SK-N-SH treated with all-trans-retinoic acid at 6 μM for 48 hours (cell line): Measurements from ENCODE around the gene PSME4.

Experiments
- ATAC-seq: fragments of 200-7000 bp; cut with Tn5 transposase; 3 replicates; pipeline ENCODE4 v1.9.1; 2020; ENCODE audit warnings: mild to moderate bottlenecking, moderate library complexity
- ARNTL ChIP-seq: fragments of 450-650 bp; formaldehyde crosslinking; IDR thresholded peaks from 2 replicates; pipeline ENCODE4 v1.5.0; 2020; ENCODE audit warnings: low read depth, mild to moderate bottlenecking, moderate library complexity, borderline replicate concordance
- BACH2 ChIP-seq: fragments of 250-450 bp; sonication (Bioruptor Pico); IDR thresholded peaks from 2 replicates; pipeline ENCODE4 v1.9.0; 2021; ENCODE audit warnings: mild to moderate bottlenecking, borderline replicate concordance
- CSDC2 ChIP-seq: fragments of 250-450 bp; sonication (Bioruptor Pico); IDR thresholded peaks from 2 replicates; pipeline ENCODE4 v1.5.0; 2020; ENCODE audit warnings: mild to moderate bottlenecking, moderate library complexity
- ESRRG ChIP-seq: fragments of 250-450 bp; sonication (Bioruptor Pico); IDR thresholded peaks from 2 replicates; pipeline ENCODE4 v1.6.1; 2021; ENCODE audit warnings: mild to moderate bottlenecking
- GLIS3 ChIP-seq: fragments of 250-450 bp; sonication (Bioruptor Pico); IDR thresholded peaks from 2 replicates; pipeline ENCODE4 v1.5.0; 2020; ENCODE audit warnings: mild to moderate bottlenecking, moderate library complexity
- ISL1 ChIP-seq: fragments of 250-450 bp; sonication (Bioruptor Pico); IDR thresholded peaks from 2 replicates; pipeline ENCODE4 v2.1.2; 2022; ENCODE audit warnings: mild to moderate bottlenecking, moderate library complexity
- OSR1 ChIP-seq: fragments of 250-450 bp; sonication (Bioruptor Pico); IDR thresholded peaks from 2 replicates; pipeline ENCODE4 v1.8.0; 2022; ENCODE audit warnings: moderate library complexity, mild to moderate bottlenecking, inconsistent platforms
- PATZ1 ChIP-seq: fragments of 250-450 bp; sonication (Bioruptor Pico); IDR thresholded peaks from 2 replicates; pipeline ENCODE4 v1.8.0; 2020; ENCODE audit warnings: mild to moderate bottlenecking, moderate library complexity, borderline replicate concordance
- POU6F1 ChIP-seq: fragments of 250-450 bp; sonication (Bioruptor Pico); IDR thresholded peaks from 2 replicates; pipeline ENCODE4 v1.8.0; 2021; ENCODE audit warnings: low read depth, mild to moderate bottlenecking, moderate library complexity, borderline replicate concordance
- PPARA ChIP-seq: fragments of 250-450 bp; sonication (Bioruptor Pico); IDR thresholded peaks from 2 replicates; pipeline ENCODE4 v1.5.0; 2020; ENCODE audit warnings: mild to moderate bottlenecking, borderline replicate concordance
- RARB ChIP-seq: fragments of 250-450 bp; sonication (Bioruptor Pico); IDR thresholded peaks from 2 replicates; pipeline ENCODE4 v1.8.0; 2021; ENCODE audit warnings: mild to moderate bottlenecking, moderate library complexity
- SNAI2 ChIP-seq: fragments of 250-450 bp; sonication (Bioruptor Pico); IDR thresholded peaks from 2 replicates; pipeline ENCODE4 v1.5.0; 2020; ENCODE audit warnings: mild to moderate bottlenecking, moderate library complexity
- TCF4 ChIP-seq: fragments of 250-450 bp; sonication (Bioruptor Pico); IDR thresholded peaks from 2 replicates; pipeline ENCODE4 v1.8.0; 2021; ENCODE audit warnings: mild to moderate bottlenecking, moderate library complexity, borderline replicate concordance
- TOX ChIP-seq: fragments of 250-450 bp; sonication (Bioruptor Pico); IDR thresholded peaks from 2 replicates; pipeline ENCODE4 v1.8.0; 2021; ENCODE audit warnings: mild to moderate bottlenecking, moderate library complexity, borderline replicate concordance
- TSHZ2 ChIP-seq: fragments of 250-450 bp; sonication (Bioruptor Pico); IDR thresholded peaks from 2 replicates; pipeline ENCODE4 v1.5.0; 2020; ENCODE audit warnings: mild to moderate bottlenecking, moderate library complexity
- ZC3H10 ChIP-seq: fragments of 250-450 bp; sonication (Bioruptor Pico); IDR thresholded peaks from 2 replicates; pipeline ENCODE4 v1.5.1; 2021; ENCODE audit warnings: mild to moderate bottlenecking, moderate library complexity
- ZFP3 ChIP-seq: fragments of 250-450 bp; sonication (Bioruptor Pico); IDR thresholded peaks from 2 replicates; pipeline ENCODE4 v1.5.0; 2020; ENCODE audit warnings: mild to moderate bottlenecking, moderate library complexity
- ZFP30 ChIP-seq: fragments of 450-650 bp; formaldehyde crosslinking; IDR thresholded peaks from 2 replicates; pipeline ENCODE4 v1.5.0; 2022; ENCODE audit warnings: mild to moderate bottlenecking, moderate library complexity
- ZNF565 ChIP-seq: fragments of 450-650 bp; formaldehyde crosslinking; conservative IDR thresholded peaks from 2 replicates; pipeline ENCODE4 v1.5.0; 2020; ENCODE audit warnings: low read depth, mild to moderate bottlenecking, moderate library complexity
- ZNF8 ChIP-seq: fragments of 450-650 bp; formaldehyde crosslinking; IDR thresholded peaks from 2 replicates; pipeline ENCODE4 v1.5.0; 2020; ENCODE audit warnings: mild to moderate bottlenecking, moderate library complexity
- TF ChIP-seq, protein P1 (sequence below): fragments of 250-450 bp; sonication (Bioruptor Pico); IDR thresholded peaks from 2 replicates; pipeline ENCODE4 v1.5.1; 2021; ENCODE audit warnings: mild to moderate bottlenecking, moderate library complexity
- TF ChIP-seq, protein P2 (sequence below): fragments of 250-450 bp; sonication (Bioruptor Pico); IDR thresholded peaks from 2 replicates; pipeline ENCODE4 v1.5.1; 2020; ENCODE audit warnings: low read depth, mild to moderate bottlenecking, moderate library complexity

Gene PSME4

GRCh38 chr2:54013996-54014395 lies 43.2 kb upstream of the PSME4 start:
- no peak for ATAC-seq
- TF ChIP-seq OSR1 (CRISPR knock-in tag) (no peak), POU6F1 (CRISPR knock-in tag) (no peak), CSDC2 (CRISPR knock-in tag) (no peak), RARB (CRISPR knock-in tag) (no peak), ZFP3 (no peak), ZC3H10 (no peak), ISL1 (CRISPR knock-in tag) (no peak), ESRRG (CRISPR knock-in tag) (no peak), GLIS3 (CRISPR knock-in tag) (no peak), BACH2 (CRISPR knock-in tag) (no peak), ZFP30 (CRISPR knock-in tag) (no peak), TCF4 (CRISPR knock-in tag) (no peak)
- TF ChIP-seq, protein P1, sequence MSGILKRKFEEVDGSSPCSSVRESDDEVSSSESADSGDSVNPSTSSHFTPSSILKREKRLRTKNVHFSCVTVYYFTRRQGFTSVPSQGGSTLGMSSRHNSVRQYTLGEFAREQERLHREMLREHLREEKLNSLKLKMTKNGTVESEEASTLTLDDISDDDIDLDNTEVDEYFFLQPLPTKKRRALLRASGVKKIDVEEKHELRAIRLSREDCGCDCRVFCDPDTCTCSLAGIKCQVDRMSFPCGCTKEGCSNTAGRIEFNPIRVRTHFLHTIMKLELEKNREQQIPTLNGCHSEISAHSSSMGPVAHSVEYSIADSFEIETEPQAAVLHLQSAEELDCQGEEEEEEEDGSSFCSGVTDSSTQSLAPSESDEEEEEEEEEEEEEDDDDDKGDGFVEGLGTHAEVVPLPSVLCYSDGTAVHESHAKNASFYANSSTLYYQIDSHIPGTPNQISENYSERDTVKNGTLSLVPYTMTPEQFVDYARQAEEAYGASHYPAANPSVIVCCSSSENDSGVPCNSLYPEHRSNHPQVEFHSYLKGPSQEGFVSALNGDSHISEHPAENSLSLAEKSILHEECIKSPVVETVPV (CRISPR knock-in tag): no peak
- TF ChIP-seq, protein P2, sequence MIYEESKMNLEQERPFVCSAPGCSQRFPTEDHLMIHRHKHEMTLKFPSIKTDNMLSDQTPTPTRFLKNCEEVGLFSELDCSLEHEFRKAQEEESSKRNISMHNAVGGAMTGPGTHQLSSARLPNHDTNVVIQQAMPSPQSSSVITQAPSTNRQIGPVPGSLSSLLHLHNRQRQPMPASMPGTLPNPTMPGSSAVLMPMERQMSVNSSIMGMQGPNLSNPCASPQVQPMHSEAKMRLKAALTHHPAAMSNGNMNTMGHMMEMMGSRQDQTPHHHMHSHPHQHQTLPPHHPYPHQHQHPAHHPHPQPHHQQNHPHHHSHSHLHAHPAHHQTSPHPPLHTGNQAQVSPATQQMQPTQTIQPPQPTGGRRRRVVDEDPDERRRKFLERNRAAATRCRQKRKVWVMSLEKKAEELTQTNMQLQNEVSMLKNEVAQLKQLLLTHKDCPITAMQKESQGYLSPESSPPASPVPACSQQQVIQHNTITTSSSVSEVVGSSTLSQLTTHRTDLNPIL: no peak

DNA sequence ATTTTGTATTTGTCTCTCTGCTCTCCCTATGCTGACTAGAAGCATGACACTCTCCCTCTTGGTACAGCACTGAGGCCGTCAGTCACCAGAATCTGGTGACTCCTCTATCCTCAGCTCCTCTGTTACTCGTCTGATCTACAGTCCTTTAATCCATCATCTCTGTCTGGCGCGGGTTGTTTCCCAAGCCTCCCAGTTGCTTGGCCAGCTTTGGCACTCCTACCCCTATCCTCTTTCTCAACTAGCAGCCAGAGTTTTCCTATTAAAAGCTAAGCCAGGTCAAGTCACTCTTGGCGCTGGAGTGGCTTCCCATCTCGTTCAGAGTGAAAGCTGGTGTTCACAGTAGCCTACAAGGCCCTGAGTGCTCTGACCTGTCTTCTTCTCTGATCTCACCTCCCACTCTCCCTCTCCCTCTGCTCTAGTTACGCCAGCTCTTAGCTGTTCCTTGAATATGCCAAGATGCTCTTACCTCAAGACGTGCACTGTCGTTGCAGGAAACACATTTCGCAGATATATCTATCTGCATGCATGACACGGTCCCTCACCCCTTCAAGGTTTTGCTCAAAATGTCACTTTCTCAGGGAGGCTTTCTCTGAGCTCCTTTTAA lies 41.8 kb upstream of the PSME4 start:
- ATAC-seq: no peak

More for the DNA sequence above, 41.8 kb upstream of the PSME4 start:
- TF ChIP-seq, protein P2: no peak
- TF ChIP-seq ZNF8 (CRISPR knock-in tag): no peak
- TF ChIP-seq ARNTL (CRISPR knock-in tag): no peak
- no peak for TF ChIP-seq RARB (CRISPR knock-in tag)
- no peak for TF ChIP-seq ESRRG (CRISPR knock-in tag)
- no peak for TF ChIP-seq ZC3H10
- TF ChIP-seq CSDC2 (CRISPR knock-in tag): no peak
- no peak for TF ChIP-seq PPARA
- no peak for TF ChIP-seq PATZ1 (CRISPR knock-in tag)
- no peak for TF ChIP-seq ZFP3
- TF ChIP-seq OSR1 (CRISPR knock-in tag): no peak
- no peak for TF ChIP-seq ZNF565 (CRISPR knock-in tag)
- TF ChIP-seq ISL1 (CRISPR knock-in tag): no peak
- no peak for TF ChIP-seq SNAI2 (CRISPR knock-in tag)
- no peak for TF ChIP-seq TCF4 (CRISPR knock-in tag)
- no peak for TF ChIP-seq BACH2 (CRISPR knock-in tag)
- TF ChIP-seq, protein P1 (CRISPR knock-in tag): no peak
- no peak for TF ChIP-seq TSHZ2 (CRISPR knock-in tag)
- TF ChIP-seq TOX (CRISPR knock-in tag): no peak
